ENCODE measurements around the gene TMCC3. TPM values are rescaled to one million over a fixed set of nuclear protein-coding genes. Genes with fewer than 3 reads are reported as not detected.

The TMCC3 gene
- total and polyA plus RNA-seq, 4 donors = 0.81 to 2.3 (median 1.5) TPM

GRCh38 chr12:94525951-94526350 lies 124.4 kb downstream of the TMCC3 start:
- H3K9me3 ChIP-seq (ENCODE audit: control insufficient read depth in 4 of 4, low read length in 3 of 4) = no peaks in the 10 kb centered on the region
- H3K27ac ChIP-seq (ENCODE audit: low read depth in 1 of 2, low read length in 2 of 2) = no peak overlapping the region
- DNase-seq (ENCODE audit: low spot score) = no peak
- TF ChIP-seq FOXA2 (IDR thresholded peaks at IDR 0.05) (no peak), HNF4A (conservative IDR thresholded peaks at IDR 0.05) (no peak), ZBTB33 (IDR thresholded peaks at IDR 0.05) (no peak), GABPA (IDR thresholded peaks at IDR 0.05 in 1 of 2, conservative IDR thresholded peaks at IDR 0.05 in 1 of 2) (no peak), MAX (IDR thresholded peaks at IDR 0.05) (no peak), TAF1 (conservative IDR thresholded peaks at IDR 0.05) (no peak), JUND (IDR thresholded peaks at IDR 0.05) (no peak), EGR1 (IDR thresholded peaks at IDR 0.05; ENCODE audit: low read depth in 2 of 2) (no peak), SP1 (IDR thresholded peaks at IDR 0.05) (no peak)
- no peaks in the 10 kb centered on the region for H3K4me1 ChIP-seq (ENCODE audit: control insufficient read depth in 4 of 4, insufficient read depth in 4 of 4, low read length in 3 of 4)
- H3K27me3 ChIP-seq (ENCODE audit: control insufficient read depth in 4 of 4, insufficient read depth in 4 of 4, low read length in 3 of 4) = no peaks in the 10 kb centered on the region
- H3K4me3 ChIP-seq (ENCODE audit: low read depth in 1 of 3, low read length in 3 of 3) = no peak overlapping the region
- no peak overlapping the region for H3K9ac ChIP-seq (ENCODE audit: low read depth in 1 of 2, low read length in 2 of 2)
- 45% methylated on average over 2 of the region's 2 CpGs for WGBS
- H3K36me3 ChIP-seq (ENCODE audit: control insufficient read depth in 4 of 4, insufficient read depth in 3 of 4, low read depth in 1 of 4, low read length in 3 of 4) = no peaks in the 10 kb centered on the region

Small RNA genes lying within 50 kb of the gene (small RNA-seq; reads per million reads assigned to genes)
- gene LSM3P2 (not detected), gene MIR5700 (not detected)

Other genes with a start within 250 kb of the TMCC3 start
- gene CEP83, start 190.7 kb downstream of the TMCC3 start, total RNA-seq = 1 to 10 TPM; 7.1 to 8.4 TPM
- 1 to 10 TPM; 1.9 to 3.4 TPM for gene CEP83, start 190.7 kb downstream of the TMCC3 start, polyA plus RNA-seq

All from liver (tissue), 10 donors.